ENCODE data around the gene OAF. TPM values are rescaled to one million over a fixed set of nuclear protein-coding genes. Genes with fewer than 3 reads are reported as not detected.

OAF gene
- total RNA-seq, 1 donor from 2014 or later, result 20.9 TPM

DNA sequence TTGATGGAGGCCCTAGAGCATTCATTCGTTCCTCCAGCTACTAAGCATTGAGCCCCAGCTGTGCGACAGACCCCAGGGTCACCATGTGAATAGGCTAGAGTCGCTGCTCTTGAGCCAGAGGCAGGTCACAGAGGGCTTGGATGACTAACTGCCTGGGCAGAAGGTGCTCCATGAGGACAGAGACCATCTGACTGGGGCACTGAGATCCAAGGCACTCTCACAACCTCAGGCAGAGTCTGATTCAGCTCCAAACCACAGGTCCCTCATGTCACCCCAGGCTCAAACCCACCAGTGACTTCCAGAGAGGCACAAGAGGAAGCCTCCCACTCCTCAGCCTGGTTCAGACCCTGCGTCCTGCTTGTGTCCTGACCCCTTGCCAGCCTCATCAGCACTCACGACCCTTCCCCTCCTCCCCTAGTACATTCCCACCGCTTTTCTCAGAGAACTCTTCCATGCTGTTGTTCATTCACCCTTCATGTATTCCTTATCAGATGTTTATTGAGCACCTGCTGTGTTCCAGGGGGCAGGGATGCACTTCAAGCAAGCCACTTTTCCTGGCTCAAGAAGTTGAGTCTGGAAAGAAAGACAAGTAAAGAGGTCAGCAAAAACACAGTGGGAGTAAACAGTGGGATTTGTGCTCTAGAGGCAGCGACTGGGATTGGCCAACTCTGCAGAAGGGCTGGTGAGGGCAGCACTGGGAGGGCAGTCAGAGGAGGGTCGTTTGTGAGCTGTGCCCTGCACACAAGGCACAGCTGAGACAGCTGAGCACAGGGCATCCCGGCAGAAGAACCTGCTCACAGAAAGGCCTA is 9.3 kb downstream of the OAF start:
- peaks cover 13% of the 10 kb centered on the region for H3K4me1 Mint-ChIP-seq (ENCODE audit: low read depth, unreplicated experiment)
- H2AFZ ChIP-seq (ENCODE audit: low read depth, low read length), result no peak overlapping the region
- H3K27me3 Mint-ChIP-seq (ENCODE audit: low read depth, unreplicated experiment), result peaks cover 24% of the 10 kb centered on the region
- no peak overlapping the region for H3K4me3 ChIP-seq (ENCODE audit: insufficient read depth, low read depth, low read length)
- DNase-seq (ENCODE audit: low read depth) (no peak), FAIRE-seq (no peak)
- H4K20me1 ChIP-seq (ENCODE audit: insufficient read depth, low read length), result peaks cover 69% of the 10 kb centered on the region
- H3K79me2 ChIP-seq (ENCODE audit: insufficient read depth, low read length), result peaks cover 5% of the 10 kb centered on the region
- H3K4me1 ChIP-seq (ENCODE audit: insufficient read depth, low read length), result peaks cover 12% of the 10 kb centered on the region
- H3K27me3 ChIP-seq (ENCODE audit: insufficient read depth, low read length), result no peaks in the 10 kb centered on the region
- no peaks in the 10 kb centered on the region for H3K9me3 ChIP-seq (ENCODE audit: insufficient read depth, low read depth, low read length)
- H3K9me3 Mint-ChIP-seq (ENCODE audit: unreplicated experiment), result peaks cover 2% of the 10 kb centered on the region
- H3K4me3 Mint-ChIP-seq (ENCODE audit: unreplicated experiment), result no peak overlapping the region
- TF ChIP-seq, protein P1, sequence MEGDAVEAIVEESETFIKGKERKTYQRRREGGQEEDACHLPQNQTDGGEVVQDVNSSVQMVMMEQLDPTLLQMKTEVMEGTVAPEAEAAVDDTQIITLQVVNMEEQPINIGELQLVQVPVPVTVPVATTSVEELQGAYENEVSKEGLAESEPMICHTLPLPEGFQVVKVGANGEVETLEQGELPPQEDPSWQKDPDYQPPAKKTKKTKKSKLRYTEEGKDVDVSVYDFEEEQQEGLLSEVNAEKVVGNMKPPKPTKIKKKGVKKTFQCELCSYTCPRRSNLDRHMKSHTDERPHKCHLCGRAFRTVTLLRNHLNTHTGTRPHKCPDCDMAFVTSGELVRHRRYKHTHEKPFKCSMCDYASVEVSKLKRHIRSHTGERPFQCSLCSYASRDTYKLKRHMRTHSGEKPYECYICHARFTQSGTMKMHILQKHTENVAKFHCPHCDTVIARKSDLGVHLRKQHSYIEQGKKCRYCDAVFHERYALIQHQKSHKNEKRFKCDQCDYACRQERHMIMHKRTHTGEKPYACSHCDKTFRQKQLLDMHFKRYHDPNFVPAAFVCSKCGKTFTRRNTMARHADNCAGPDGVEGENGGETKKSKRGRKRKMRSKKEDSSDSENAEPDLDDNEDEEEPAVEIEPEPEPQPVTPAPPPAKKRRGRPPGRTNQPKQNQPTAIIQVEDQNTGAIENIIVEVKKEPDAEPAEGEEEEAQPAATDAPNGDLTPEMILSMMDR (IDR thresholded peaks at IDR 0.05; ENCODE audit: insufficient read depth, low read depth, low read length), result no peak
- no peak for TF ChIP-seq EZH2 (IDR thresholded peaks at IDR 0.05; ENCODE audit: insufficient read depth, low read length)
- H3K36me3 Mint-ChIP-seq (ENCODE audit: low read depth, unreplicated experiment), result peaks cover 19% of the 10 kb centered on the region
- H3K9ac ChIP-seq (ENCODE audit: low read length), result no peak overlapping the region
- H3K27ac Mint-ChIP-seq (ENCODE audit: unreplicated experiment), result no peak overlapping the region
- no peak overlapping the region for H3K27ac ChIP-seq (ENCODE audit: low read depth, low read length)
- H3K4me2 ChIP-seq (ENCODE audit: low read length), result no peak overlapping the region
- no peaks in the 10 kb centered on the region for H3K36me3 ChIP-seq (ENCODE audit: insufficient read depth, low read length)

- H3K27me3 ChIP-seq (ENCODE audit: insufficient read depth, low read length), result no peaks in the 10 kb centered on the region
- Mint-ChIP-seq H3K4me3 (ENCODE audit: unreplicated experiment) (no peak overlapping the region), H3K27ac (ENCODE audit: unreplicated experiment) (no peak overlapping the region), H3K9me3 (ENCODE audit: unreplicated experiment) (peaks cover 2% of the 10 kb centered on the region), H3K36me3 (ENCODE audit: low read depth, unreplicated experiment) (peaks cover 19% of the 10 kb centered on the region), H3K27me3 (ENCODE audit: low read depth, unreplicated experiment) (peaks cover 26% of the 10 kb centered on the region), H3K4me1 (ENCODE audit: low read depth, unreplicated experiment) (peaks cover 9% of the 10 kb centered on the region)
- TF ChIP-seq, protein P1 (IDR thresholded peaks at IDR 0.05; ENCODE audit: insufficient read depth, low read depth, low read length), result no peak
- no peak for TF ChIP-seq EZH2 (IDR thresholded peaks at IDR 0.05; ENCODE audit: insufficient read depth, low read length)
- peaks cover 10% of the 10 kb centered on the region for H3K4me1 ChIP-seq (ENCODE audit: insufficient read depth, low read length)
- H3K36me3 ChIP-seq (ENCODE audit: insufficient read depth, low read length), result no peaks in the 10 kb centered on the region
- no peak overlapping the region for H2AFZ ChIP-seq (ENCODE audit: low read depth, low read length)
- no peak overlapping the region for H3K4me2 ChIP-seq (ENCODE audit: low read length)
- H4K20me1 ChIP-seq (ENCODE audit: insufficient read depth, low read length), result peaks cover 64% of the 10 kb centered on the region
- FAIRE-seq, result no peak
- no peak overlapping the region for H3K4me3 ChIP-seq (ENCODE audit: insufficient read depth, low read depth, low read length)
- H3K79me2 ChIP-seq (ENCODE audit: insufficient read depth, low read length), result peaks cover 5% of the 10 kb centered on the region
- no peak overlapping the region for H3K9ac ChIP-seq (ENCODE audit: low read length)
- DNase-seq (ENCODE audit: low read depth), result no peak
- H3K27ac ChIP-seq (ENCODE audit: low read depth, low read length), result no peak overlapping the region
- H3K9me3 ChIP-seq (ENCODE audit: insufficient read depth, low read depth, low read length), result no peaks in the 10 kb centered on the region
These were observed 9.9 kb downstream of the OAF start for GRCh38 chr11:120220747-120221037.

- peaks cover 27% of the 10 kb centered on the region for H3K27me3 Mint-ChIP-seq (ENCODE audit: low read depth, unreplicated experiment)
- Histone ChIP-seq H3K9ac (ENCODE audit: low read length) (no peak overlapping the region), H3K27ac (ENCODE audit: low read depth, low read length) (no peak overlapping the region), H3K9me3 (ENCODE audit: insufficient read depth, low read depth, low read length) (no peaks in the 10 kb centered on the region), H3K27me3 (ENCODE audit: insufficient read depth, low read length) (no peaks in the 10 kb centered on the region), H3K36me3 (ENCODE audit: insufficient read depth, low read length) (no peaks in the 10 kb centered on the region), H3K4me3 (ENCODE audit: insufficient read depth, low read depth, low read length) (no peak overlapping the region), H3K4me2 (ENCODE audit: low read length) (no peak overlapping the region), H4K20me1 (ENCODE audit: insufficient read depth, low read length) (peaks cover 59% of the 10 kb centered on the region), H3K4me1 (ENCODE audit: insufficient read depth, low read length) (peaks cover 9% of the 10 kb centered on the region), H3K79me2 (ENCODE audit: insufficient read depth, low read length) (peaks cover 5% of the 10 kb centered on the region), H2AFZ (ENCODE audit: low read depth, low read length) (no peak overlapping the region)
- no peak for TF ChIP-seq EZH2 (IDR thresholded peaks at IDR 0.05; ENCODE audit: insufficient read depth, low read length)
- TF ChIP-seq, protein P1 (IDR thresholded peaks at IDR 0.05; ENCODE audit: insufficient read depth, low read depth, low read length), result no peak
- DNase-seq (ENCODE audit: low read depth) (no peak), FAIRE-seq (no peak)
- H3K9me3 Mint-ChIP-seq (ENCODE audit: unreplicated experiment), result peaks cover 2% of the 10 kb centered on the region
- no peak overlapping the region for H3K27ac Mint-ChIP-seq (ENCODE audit: unreplicated experiment)
- H3K4me1 Mint-ChIP-seq (ENCODE audit: low read depth, unreplicated experiment), result peaks cover 5% of the 10 kb centered on the region
- H3K36me3 Mint-ChIP-seq (ENCODE audit: low read depth, unreplicated experiment), result peaks cover 22% of the 10 kb centered on the region
- no peak overlapping the region for H3K4me3 Mint-ChIP-seq (ENCODE audit: unreplicated experiment)
These were observed 10.4 kb downstream of the OAF start for GRCh38 chr11:120221115-120221752.

Measured in astrocyte (in vitro differentiated cells and primary cell).